ENCODE data around the gene CCDC47.

DNA sequence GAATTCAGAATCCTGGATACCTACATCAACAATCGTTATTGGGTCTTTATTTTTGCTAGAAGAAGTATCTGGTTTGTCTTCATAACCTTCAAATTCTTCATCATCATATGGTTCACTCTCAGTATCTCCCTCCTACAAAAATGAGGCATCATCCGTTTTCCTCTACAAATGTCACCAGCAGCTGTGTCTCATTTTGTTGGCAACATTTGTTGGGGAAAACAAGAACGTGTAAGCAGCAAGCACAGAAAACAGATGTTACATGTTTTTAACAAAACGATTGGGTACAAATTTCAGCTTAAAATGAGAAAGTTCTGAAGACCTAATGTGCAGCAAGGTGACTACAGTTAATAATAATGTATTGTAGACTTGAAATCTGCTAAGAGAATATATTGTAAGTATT is 8.7 kb downstream of the CCDC47 start:
- TF ChIP-seq, protein P1, sequence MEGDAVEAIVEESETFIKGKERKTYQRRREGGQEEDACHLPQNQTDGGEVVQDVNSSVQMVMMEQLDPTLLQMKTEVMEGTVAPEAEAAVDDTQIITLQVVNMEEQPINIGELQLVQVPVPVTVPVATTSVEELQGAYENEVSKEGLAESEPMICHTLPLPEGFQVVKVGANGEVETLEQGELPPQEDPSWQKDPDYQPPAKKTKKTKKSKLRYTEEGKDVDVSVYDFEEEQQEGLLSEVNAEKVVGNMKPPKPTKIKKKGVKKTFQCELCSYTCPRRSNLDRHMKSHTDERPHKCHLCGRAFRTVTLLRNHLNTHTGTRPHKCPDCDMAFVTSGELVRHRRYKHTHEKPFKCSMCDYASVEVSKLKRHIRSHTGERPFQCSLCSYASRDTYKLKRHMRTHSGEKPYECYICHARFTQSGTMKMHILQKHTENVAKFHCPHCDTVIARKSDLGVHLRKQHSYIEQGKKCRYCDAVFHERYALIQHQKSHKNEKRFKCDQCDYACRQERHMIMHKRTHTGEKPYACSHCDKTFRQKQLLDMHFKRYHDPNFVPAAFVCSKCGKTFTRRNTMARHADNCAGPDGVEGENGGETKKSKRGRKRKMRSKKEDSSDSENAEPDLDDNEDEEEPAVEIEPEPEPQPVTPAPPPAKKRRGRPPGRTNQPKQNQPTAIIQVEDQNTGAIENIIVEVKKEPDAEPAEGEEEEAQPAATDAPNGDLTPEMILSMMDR (IDR thresholded peaks at IDR 0.05; ENCODE audit: low read depth, low read length, poor library complexity, severe bottlenecking) = no peak
- no peak for TF ChIP-seq EZH2phosphoT487 (IDR thresholded peaks at IDR 0.05; ENCODE audit: borderline replicate concordance, low read length)

All from DOHH2 (cell line).